K562 (cell line): ENCODE results near the gene SERINC5.

Experiments used
- BHLHE40 ChIP-seq: IDR thresholded peaks from 2 replicates; pipeline ENCODE4 v1.6.1; 2011; ENCODE audit warnings: low read length, improper control_type of control experiment
- BRF2 ChIP-seq: IDR thresholded peaks from 3 replicates; pipeline ENCODE4 v1.6.1; 2011; ENCODE audit warnings: borderline replicate concordance, mild to moderate bottlenecking; ENCODE audit not compliant: insufficient read length, insufficient read depth
- EP300 ChIP-seq: IDR thresholded peaks from 2 replicates; pipeline ENCODE4 v1.6.1; 2012; ENCODE audit warnings: low read length, improper control_type of control experiment
- EZH2 ChIP-seq: IDR thresholded peaks from 2 replicates; pipeline ENCODE4 v1.6.1; 2012; ENCODE audit warnings: low read depth, mild to moderate bottlenecking, inconsistent platforms, low read length, borderline replicate concordance
- JUN ChIP-seq, 2 experiments: sonication (generic) in 1 of 2; formaldehyde crosslinking in 1 of 2; IDR thresholded peaks; 2 replicates each; pipeline versions ENCODE4 v1.6.1 to v1.8.0; 2012 to 2022; ENCODE audit warnings: borderline replicate concordance in 2 of 2, mild to moderate bottlenecking in 2 of 2, improper control_type of control experiment in 1 of 2, low read depth in 1 of 2, low read length in 1 of 2, missing genetic modification reagents in 1 of 2
- MLLT1 ChIP-seq, 2 experiments: fragments of 450-650 bp; IDR thresholded peaks; 2 replicates each; pipeline ENCODE4 v1.6.1; 2016
- NR3C1 ChIP-seq: sonication (generic); formaldehyde crosslinking; IDR thresholded peaks from 2 replicates; pipeline ENCODE4 v1.8.1; 2022; ENCODE audit warnings: missing genetic modification reagents
- PURB ChIP-seq: sonication (generic); formaldehyde crosslinking; IDR thresholded peaks from 2 replicates; pipeline ENCODE4 v1.9.0; 2021; ENCODE audit warnings: low read depth, mild to moderate bottlenecking, missing genetic modification reagents
- SMAD1 ChIP-seq: fragments of 150-350 bp; IDR thresholded peaks from 2 replicates; pipeline ENCODE4 v1.6.1; 2014; ENCODE audit warnings: low read length, low read depth; ENCODE audit not compliant: partially characterized antibody
- TEAD4 ChIP-seq, 2 experiments: sonication (generic) in 1 of 2; formaldehyde crosslinking in 1 of 2; IDR thresholded peaks; 2 replicates each; pipeline versions ENCODE4 v1.6.1 to v1.8.0; 2012 to 2022; ENCODE audit warnings: borderline replicate concordance in 1 of 2, inconsistent platforms in 1 of 2, low read length in 1 of 2, mild to moderate bottlenecking in 1 of 2, missing genetic modification reagents in 1 of 2
- THRAP3 ChIP-seq: fragments of 450-650 bp; IDR thresholded peaks from 2 replicates; pipeline ENCODE4 v1.6.1; 2016; ENCODE audit warnings: mild to moderate bottlenecking, inconsistent platforms, borderline replicate concordance
- ZC3H8 ChIP-seq: fragments of 450-650 bp; IDR thresholded peaks from 2 replicates; pipeline ENCODE4 v1.6.1; 2017
- ZSCAN29 ChIP-seq: fragments of 450-650 bp; IDR thresholded peaks from 2 replicates; pipeline ENCODE4 v1.6.1; 2017
- TF ChIP-seq, protein P1 (sequence below), 3 experiments: IDR thresholded peaks in 2 of 3; conservative IDR thresholded peaks in 1 of 3; 2 replicates each; pipeline ENCODE4 v1.5.1; 2011 to 2012; ENCODE audit warnings: low read length in 3 of 3, mild to moderate bottlenecking in 3 of 3, control low read depth in 2 of 3, improper control_type of control experiment in 1 of 3, inconsistent platforms in 1 of 3, low read depth in 1 of 3, mixed read lengths in 1 of 3, moderate library complexity in 1 of 3; ENCODE audit not compliant: insufficient read depth in 2 of 3

DNA sequence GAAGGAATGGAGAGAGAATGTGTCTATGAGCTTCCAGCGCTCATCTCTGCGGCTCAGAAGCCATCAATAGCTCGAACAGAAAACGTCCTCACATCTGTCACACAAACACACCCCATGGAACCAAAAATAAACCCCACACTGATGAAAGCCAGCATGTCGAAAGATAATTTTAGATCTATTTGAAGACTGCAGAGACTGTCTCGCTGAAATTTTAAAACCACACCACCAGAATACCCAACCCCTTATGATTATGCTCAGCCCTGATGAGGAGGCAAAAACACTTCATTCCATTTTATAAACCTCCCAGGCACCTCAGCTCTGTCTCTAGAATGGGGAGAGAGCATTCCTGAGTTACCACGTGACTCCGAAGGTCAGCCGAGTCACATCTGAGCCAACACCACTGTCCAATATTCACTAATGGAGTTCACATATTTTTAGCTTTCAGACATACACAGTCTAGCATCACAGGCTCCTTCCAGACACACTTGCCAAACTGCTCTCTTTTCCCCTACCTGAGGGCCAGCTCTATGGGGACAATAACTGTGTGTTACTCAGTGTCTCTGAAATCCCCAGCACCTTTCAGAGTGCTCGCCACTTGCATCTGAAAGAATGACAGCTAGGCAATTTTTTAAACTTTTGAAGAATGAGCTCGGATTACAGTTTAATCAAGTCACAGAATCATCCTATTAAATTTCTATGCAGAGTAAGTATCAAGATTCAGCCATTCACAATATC is 63.2 kb downstream of the SERINC5 start:
- TF ChIP-seq ZSCAN29 (no peak), SMAD1 (no peak), NR3C1 (CRISPR knock-in tag) (no peak), BRF2 (no peak), MLLT1 (IDR thresholded peaks at IDR 0.05) (no peak), ZC3H8 (no peak), TEAD4 (IDR thresholded peaks at IDR 0.05; ENCODE audit: low read length) (no peak), TEAD4 (CRISPR knock-in tag; IDR thresholded peaks at IDR 0.05; ENCODE audit: borderline replicate concordance) (no peak), PURB (CRISPR knock-in tag) (no peak), EZH2 (no peak), EP300 (no peak), JUN (IDR thresholded peaks at IDR 0.05; ENCODE audit: borderline replicate concordance, low read depth, low read length) (no peak), JUN (CRISPR knock-in tag; IDR thresholded peaks at IDR 0.05; ENCODE audit: borderline replicate concordance) (no peak), THRAP3 (no peak), BHLHE40 (no peak)
- TF ChIP-seq, protein P1, sequence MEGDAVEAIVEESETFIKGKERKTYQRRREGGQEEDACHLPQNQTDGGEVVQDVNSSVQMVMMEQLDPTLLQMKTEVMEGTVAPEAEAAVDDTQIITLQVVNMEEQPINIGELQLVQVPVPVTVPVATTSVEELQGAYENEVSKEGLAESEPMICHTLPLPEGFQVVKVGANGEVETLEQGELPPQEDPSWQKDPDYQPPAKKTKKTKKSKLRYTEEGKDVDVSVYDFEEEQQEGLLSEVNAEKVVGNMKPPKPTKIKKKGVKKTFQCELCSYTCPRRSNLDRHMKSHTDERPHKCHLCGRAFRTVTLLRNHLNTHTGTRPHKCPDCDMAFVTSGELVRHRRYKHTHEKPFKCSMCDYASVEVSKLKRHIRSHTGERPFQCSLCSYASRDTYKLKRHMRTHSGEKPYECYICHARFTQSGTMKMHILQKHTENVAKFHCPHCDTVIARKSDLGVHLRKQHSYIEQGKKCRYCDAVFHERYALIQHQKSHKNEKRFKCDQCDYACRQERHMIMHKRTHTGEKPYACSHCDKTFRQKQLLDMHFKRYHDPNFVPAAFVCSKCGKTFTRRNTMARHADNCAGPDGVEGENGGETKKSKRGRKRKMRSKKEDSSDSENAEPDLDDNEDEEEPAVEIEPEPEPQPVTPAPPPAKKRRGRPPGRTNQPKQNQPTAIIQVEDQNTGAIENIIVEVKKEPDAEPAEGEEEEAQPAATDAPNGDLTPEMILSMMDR (IDR thresholded peaks at IDR 0.05 in 2 of 3, conservative IDR thresholded peaks at IDR 0.05 in 1 of 3; ENCODE audit: insufficient read depth in 2 of 3, low read depth in 1 of 3, low read length in 3 of 3) = no peak
